Hematopoietic multipotent progenitor cell treated with erythropoietin and hydrocortisone succinate and interleukin-3 and kit ligand, for 6 days (in vitro differentiated cells): ENCODE data around the gene CAPS2.
A peak's percentile ranks its signal among the peaks of the same experiment; 100 is the strongest.

Source experiments
- DNase-seq: peaks from one replicate; pipeline ENCODE4 v3.0.0-alpha.2; 2015

Gene CAPS2

GRCh38 chr12:75302781-75303180, 27.3 kb downstream of the CAPS2 start:
- DNase-seq = no peak

GRCh38 chr12:75302225-75302624, 27.9 kb downstream of the CAPS2 start:
- DNase-seq = no peak

- DNase-seq = no peak
Measured at GRCh38 chr12:75294797-75295196, 35.3 kb downstream of the CAPS2 start.

- peak; percentile 68 for DNase-seq
Measured at GRCh38 chr12:75294336-75294735, 35.8 kb downstream of the CAPS2 start.

- DNase-seq = no peak
Measured at GRCh38 chr12:75291014-75291413, 39.1 kb downstream of the CAPS2 start.

GRCh38 chr12:75289753-75290152, 40.4 kb downstream of the CAPS2 start:
- DNase-seq = peak; percentile 12

GRCh38 chr12:75288860-75289259, 41.3 kb downstream of the CAPS2 start:
- DNase-seq = no peak

GRCh38 chr12:75275702-75276101, 54.4 kb downstream of the CAPS2 start:
- no peak for DNase-seq

- DNase-seq = no peak
Measured at GRCh38 chr12:75271576-75271975, 58.5 kb downstream of the CAPS2 start.

GRCh38 chr12:75270157-75270556, 60.0 kb downstream of the CAPS2 start:
- DNase-seq = no peak

- DNase-seq = no peak
Measured at GRCh38 chr12:75269209-75269608, 60.9 kb downstream of the CAPS2 start.

- DNase-seq = peak; percentile 37
Measured at GRCh38 chr12:75260316-75260715, 69.8 kb downstream of the CAPS2 start.

- no peak for DNase-seq
Measured at GRCh38 chr12:75259143-75259542, 71.0 kb downstream of the CAPS2 start.

- DNase-seq = peak; percentile 0
Measured at GRCh38 chr12:75257510-75257909, 72.6 kb downstream of the CAPS2 start.

- no peak for DNase-seq
Measured at GRCh38 chr12:75245108-75245507, 85.0 kb downstream of the CAPS2 start.

- no peak for DNase-seq
Measured at GRCh38 chr12:75239987-75240386, 90.1 kb downstream of the CAPS2 start.

- no peak for DNase-seq
Measured at GRCh38 chr12:75236206-75236605, 93.9 kb downstream of the CAPS2 start.

GRCh38 chr12:75227132-75227531, 103.0 kb downstream of the CAPS2 start:
- DNase-seq = no peak
